ENCODE data around the gene SEMA5A. TPM values are rescaled to one million over a fixed set of nuclear protein-coding genes. Genes with fewer than 3 reads are reported as not detected.

SEMA5A gene
- total RNA-seq, 1 experiment from 2014 or later, result 0.15 TPM

GRCh38 chr5:9244417-9244816, 301.5 kb downstream of the SEMA5A start:
- Histone ChIP-seq H3K27ac (ENCODE audit: low read length) (no peak overlapping the region), H3K27me3 (ENCODE audit: control insufficient read depth, insufficient read depth, low read length) (no peaks in the 10 kb centered on the region), H3K36me3 (ENCODE audit: control insufficient read depth, insufficient read depth, low read length) (no peaks in the 10 kb centered on the region), H3K4me1 (ENCODE audit: control insufficient read depth, insufficient read depth, low read length) (no peaks in the 10 kb centered on the region), H3K9me3 (ENCODE audit: control insufficient read depth, insufficient read depth, low read depth, low read length) (no peaks in the 10 kb centered on the region), H3K4me3 (ENCODE audit: low read depth in 2 of 2, low read length in 2 of 2) (no peak overlapping the region)
- POLR2A ChIA-PET, result no interaction called here
- DNase-seq (ENCODE audit: low read depth, low spot score) (no peak), ATAC-seq (no peak)
- in situ Hi-C loops (cut with HindIII; ENCODE audit: low pct_unique_long_range_greater_than_20kb, low sequenced_read_pairs), result no loop called here
- intact Hi-C loops (cut with micrococcal nuclease; ENCODE audit: unreplicated experiment), result no loop called here
- CTCF ChIA-PET, result no interaction called here
- no TSS peak for BruUV-seq (replicated peaks)
- no peak for TF ChIP-seq POLR2AphosphoS5 (IDR thresholded peaks at IDR 0.05; ENCODE audit: low read depth, low read length)
- no peak for TF ChIP-seq SIN3A (IDR thresholded peaks at IDR 0.05; ENCODE audit: borderline replicate concordance, insufficient read depth, low read depth, low read length)
- no peak for TF ChIP-seq CTCF (IDR thresholded peaks at IDR 0.05)
- TF ChIP-seq REST (IDR thresholded peaks at IDR 0.05; ENCODE audit: insufficient read depth in 1 of 2, low read depth in 2 of 2, low read length in 1 of 2), result no peak
- no peak for TF ChIP-seq TCF7L2 (IDR thresholded peaks at IDR 0.05; ENCODE audit: low read depth, low read length)

- H3K36me3 ChIP-seq (ENCODE audit: control insufficient read depth, insufficient read depth, low read length), result no peaks in the 10 kb centered on the region
- BruUV-seq (replicated peaks), result no TSS peak
- no peaks in the 10 kb centered on the region for H3K27me3 ChIP-seq (ENCODE audit: control insufficient read depth, insufficient read depth, low read length)
- DNase-seq (ENCODE audit: low read depth, low spot score) (no peak), ATAC-seq (no peak)
- TF ChIP-seq CTCF (IDR thresholded peaks at IDR 0.05), result no peak
- TF ChIP-seq REST (IDR thresholded peaks at IDR 0.05; ENCODE audit: insufficient read depth in 1 of 2, low read depth in 2 of 2, low read length in 1 of 2), result no peak
- TF ChIP-seq TCF7L2 (IDR thresholded peaks at IDR 0.05; ENCODE audit: low read depth, low read length), result no peak
- TF ChIP-seq SIN3A (IDR thresholded peaks at IDR 0.05; ENCODE audit: borderline replicate concordance, insufficient read depth, low read depth, low read length), result no peak
- TF ChIP-seq POLR2AphosphoS5 (IDR thresholded peaks at IDR 0.05; ENCODE audit: low read depth, low read length), result no peak
- H3K27ac ChIP-seq (ENCODE audit: low read length), result no peak overlapping the region
- H3K4me1 ChIP-seq (ENCODE audit: control insufficient read depth, insufficient read depth, low read length), result no peaks in the 10 kb centered on the region
- ChIA-PET POLR2A (interaction anchor here (0.5 to 0.6 kb wide), 2 partner anchors 20 to 613 kb away, joined by 3 to 5 read pairs; no protein-coding TSS in a partner anchor), CTCF (no interaction called here)
- intact Hi-C loops (cut with micrococcal nuclease; ENCODE audit: unreplicated experiment), result no loop called here
- in situ Hi-C loops (cut with HindIII; ENCODE audit: low pct_unique_long_range_greater_than_20kb, low sequenced_read_pairs), result no loop called here
- H3K9me3 ChIP-seq (ENCODE audit: control insufficient read depth, insufficient read depth, low read depth, low read length), result no peaks in the 10 kb centered on the region
- no peak overlapping the region for H3K4me3 ChIP-seq (ENCODE audit: low read depth in 2 of 2, low read length in 2 of 2)
These were observed 304.2 kb downstream of the SEMA5A start for GRCh38 chr5:9241479-9242305.
